ENCODE results near the gene LOXL3. TPM values are rescaled to one million over a fixed set of nuclear protein-coding genes. Genes with fewer than 3 reads are reported as not detected.

LOXL3 gene
- total RNA-seq (1 to 10 TPM in 3 of 4 donors, under 1 TPM in 1; 0.99 to 2.3 (median 1.6) TPM), polyA plus RNA-seq (under 1 TPM; 0.62 to 0.64 (median 0.64) TPM)
- long read RNA-seq, donor 1 = 0 reads
- long read RNA-seq, donor 2, partial matches to known transcripts = 0 of 1 reads
- long read RNA-seq, donor 2, other reads (novel, unspliced or antisense) = 1 of 1 reads

GRCh38 chr2:74553892-74554819, at the start of gene LOXL3, which contains the start of gene DOK1:
TSS of gene LOXL3 (minus strand) at chr2:74553942. CDS start at chr2:74552634, 1,308 bp downstream.
TSS of gene DOK1 (plus strand) at chr2:74554720. CDS start at chr2:74554755, 35 bp downstream.
- peak; percentile 70 to 88 (median 74) for ATAC-seq
- DNase-seq = peak; percentile 89 to 90
- 0 to 1% (median 1%) methylated on average over 48 to 73 of the region's 73 CpGs for WGBS, 3 donors
- H3K27me3 ChIP-seq (ENCODE audit: insufficient read depth in 3 of 3, low read length in 2 of 3) = peaks cover 0 to 56% (median 15%) of the 10 kb centered on the region in 3 donors
- no peaks in the 10 kb centered on the region for H3K36me3 ChIP-seq (ENCODE audit: insufficient read depth in 1 of 2, low read depth in 1 of 2)
- intact Hi-C loops (cut with DNase I) = no loop called here
- H3K9me3 ChIP-seq = no peaks in the 10 kb centered on the region
- H3K4me3 ChIP-seq = peak within 1 kb of the TSS; percentile 76
- peaks cover 14% of the 10 kb centered on the region for H3K4me1 ChIP-seq
- peak within 1 kb of the TSS; percentile 76 for H3K27ac ChIP-seq
- no peak for TF ChIP-seq CTCF (IDR thresholded peaks at IDR 0.05)

- no peaks in the 10 kb centered on the region for H3K4me1 ChIP-seq
- intact Hi-C loops (cut with DNase I) = no loop called here
- peaks cover 0 to 17% (median 2%) of the 10 kb centered on the region in 3 donors for H3K27me3 ChIP-seq (ENCODE audit: insufficient read depth in 3 of 3, low read length in 2 of 3)
- no peaks in the 10 kb centered on the region for H3K9me3 ChIP-seq
- DNase-seq (no peak), ATAC-seq (no peak)
- no peak for TF ChIP-seq CTCF (IDR thresholded peaks at IDR 0.05)
- 38 to 63% (median 55%) methylated on average over 1 of the region's 1 CpG for WGBS, 3 donors
- H3K36me3 ChIP-seq (ENCODE audit: insufficient read depth in 1 of 2, low read depth in 1 of 2) = no peaks in the 10 kb centered on the region
- H3K4me3 ChIP-seq = no peak overlapping the region
- no peak overlapping the region for H3K27ac ChIP-seq
Observed at GRCh38 chr2:74602586-74603281, 49.0 kb upstream of the LOXL3 start.

GRCh38 chr2:74599676-74600075, 45.9 kb upstream of the LOXL3 start:
- no peak for TF ChIP-seq CTCF (IDR thresholded peaks at IDR 0.05)
- Histone ChIP-seq H3K9me3 (no peaks in the 10 kb centered on the region), H3K4me1 (no peaks in the 10 kb centered on the region), H3K27me3 (ENCODE audit: insufficient read depth in 3 of 3, low read length in 2 of 3) (peaks cover 0 to 7% (median 5%) of the 10 kb centered on the region in 3 donors), H3K36me3 (ENCODE audit: insufficient read depth in 1 of 2, low read depth in 1 of 2) (no peaks in the 10 kb centered on the region), H3K4me3 (no peak overlapping the region), H3K27ac (no peak overlapping the region)
- no peak for ATAC-seq
- WGBS, 3 donors = 31 to 47% (median 42%) methylated on average over 3 of the region's 3 CpGs
- intact Hi-C loops (cut with DNase I) = no loop called here
- no peak for DNase-seq

- WGBS, 3 donors = 14 to 22% (median 19%) methylated on average over 1 of the region's 1 CpG
- Histone ChIP-seq H3K27me3 (ENCODE audit: insufficient read depth in 3 of 3, low read length in 2 of 3) (peaks cover 0 to 11% (median 6%) of the 10 kb centered on the region in 3 donors), H3K4me1 (no peaks in the 10 kb centered on the region), H3K9me3 (no peaks in the 10 kb centered on the region), H3K4me3 (no peak overlapping the region), H3K27ac (no peak overlapping the region), H3K36me3 (ENCODE audit: insufficient read depth in 1 of 2, low read depth in 1 of 2) (no peaks in the 10 kb centered on the region)
- TF ChIP-seq CTCF (IDR thresholded peaks at IDR 0.05) = no peak
- DNase-seq (no peak), ATAC-seq (no peak)
- intact Hi-C loops (cut with DNase I) = no loop called here
Observed at GRCh38 chr2:74597410-74597809, 43.7 kb upstream of the LOXL3 start.
